PC-9 (cell line): Measurements from ENCODE around the gene GPI.

Source experiments
- CTCF ChIP-seq: fragments of 200-600 bp; sonication (generic); conservative IDR thresholded peaks from 2 replicates; pipeline ENCODE4 v1.6.1; 2017; ENCODE audit warnings: mixed run types, antibody characterized with exemption, mild to moderate bottlenecking, moderate library complexity
- EZH2 ChIP-seq: fragments of 200-600 bp; sonication (generic); IDR thresholded peaks from 2 replicates; pipeline ENCODE4 v1.8.0; 2017; ENCODE audit warnings: antibody characterized with exemption, low read depth

GRCh38 chr19:34327851-34328250 is 37.1 kb upstream of the GPI start:
- TF ChIP-seq EZH2 (no peak), CTCF (no peak)
